HEK293T (cell line): ENCODE data around the gene SMAP2.

Experiments
- BHLHE40 ChIP-seq: fragments of 450-650 bp; IDR thresholded peaks from 2 replicates; pipeline ENCODE4 v1.6.1; 2016; ENCODE audit warnings: mild to moderate bottlenecking, moderate library complexity, borderline replicate concordance
- FOXA1 ChIP-seq: fragments of 450-650 bp; IDR thresholded peaks from 2 replicates; pipeline ENCODE4 v1.6.1; 2016; ENCODE audit warnings: mild to moderate bottlenecking
- FOXK2 ChIP-seq: fragments of 450-650 bp; IDR thresholded peaks from 2 replicates; pipeline ENCODE4 v1.6.1; 2016; ENCODE audit warnings: mild to moderate bottlenecking
- FOXM1 ChIP-seq: fragments of 450-650 bp; IDR thresholded peaks from 2 replicates; pipeline ENCODE4 v1.6.1; 2017; ENCODE audit warnings: mild to moderate bottlenecking, borderline replicate concordance
- HDGF ChIP-seq: fragments of 450-650 bp; IDR thresholded peaks from 2 replicates; pipeline ENCODE4 v1.6.1; 2017; ENCODE audit warnings: antibody characterized with exemption, borderline replicate concordance
- L3MBTL2 ChIP-seq: fragments of 450-650 bp; conservative IDR thresholded peaks from 2 replicates; pipeline ENCODE4 v1.6.1; 2016; ENCODE audit warnings: mild to moderate bottlenecking
- LEF1 ChIP-seq: fragments of 450-650 bp; IDR thresholded peaks from 2 replicates; pipeline ENCODE4 v1.6.1; 2017; ENCODE audit warnings: mild to moderate bottlenecking, borderline replicate concordance
- NFRKB ChIP-seq: fragments of 450-650 bp; IDR thresholded peaks from 2 replicates; pipeline ENCODE4 v1.6.1; 2016; ENCODE audit warnings: mild to moderate bottlenecking, moderate library complexity
- PKNOX1 ChIP-seq: fragments of 450-650 bp; IDR thresholded peaks from 2 replicates; pipeline ENCODE4 v1.6.1; 2016
- SUZ12 ChIP-seq: fragments of 450-650 bp; IDR thresholded peaks from 2 replicates; pipeline ENCODE4 v1.6.1; 2016; ENCODE audit warnings: mild to moderate bottlenecking
- TARDBP ChIP-seq: fragments of 450-650 bp; IDR thresholded peaks from 2 replicates; pipeline ENCODE4 v1.6.1; 2016

DNA sequence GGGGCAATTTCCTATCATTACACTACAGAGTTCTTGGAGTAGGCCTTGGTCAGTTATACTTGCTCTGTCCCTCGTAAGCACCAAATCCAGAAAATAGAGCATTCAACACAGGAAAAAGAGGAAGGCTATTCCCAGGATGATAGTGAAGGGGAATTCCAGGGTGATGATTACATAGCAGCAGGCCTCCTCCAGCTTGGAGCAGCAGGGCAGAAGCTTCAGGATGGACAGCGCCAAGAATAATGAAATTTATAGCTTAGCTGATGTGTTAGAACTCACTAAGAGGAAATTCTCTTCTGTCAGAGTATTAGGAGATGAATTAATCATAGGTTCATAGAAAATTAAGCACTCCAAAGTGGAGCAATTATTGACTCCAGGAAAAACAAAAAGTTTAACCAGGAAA lies 10.8 kb upstream of the SMAP2 start:
- TF ChIP-seq HDGF (no peak), BHLHE40 (no peak), FOXA1 (no peak), NFRKB (no peak), FOXM1 (no peak), LEF1 (no peak), SUZ12 (no peak), PKNOX1 (no peak), L3MBTL2 (no peak), TARDBP (no peak), FOXK2 (no peak)
